Heart left ventricle (tissue), 13 donors: ENCODE results near the gene HLF.

Source experiments
- CTCF ChIP-seq, 12 donors: fragments of 200-600 bp; sonication (generic) in 4 of 12; IDR thresholded peaks; one replicate each; pipeline versions ENCODE4 v1.5.0 to v1.8.0; 2018 to 2022; ENCODE audit warnings: antibody characterized with exemption in 12 of 12, mild to moderate bottlenecking in 5 of 12
- POLR2A ChIP-seq, 2 donors: fragments of 450-650 bp; IDR thresholded peaks; one replicate each; pipeline ENCODE4 v1.6.1; 2017; ENCODE audit warnings: antibody characterized with exemption in 2 of 2, mild to moderate bottlenecking in 2 of 2, moderate library complexity in 2 of 2
- donor health status: ischemic (EF 13 %, LVEDD 7.1; RV severe dilation, severe dysfunction).
- donor health status: DM: no; HTN: yes; CAD: no.
- donor health status: DM: no; HTN: no; CAD: no.
- donor health status: ischemic (EF 25% LVEDD 6.9; RV normal size, moderate dysfunction).
- donor health status: ischemic (EF 25% LVEDD 5.7; RV mildly dilated, moderate dysfunction).
- donor health status: ischemic (EF 35%, LVEDD 5.7; RV mildly dilated, moderate dysfunction).
- donor health status: nonischemic (EF 11% LVEDD 7.7; RV severe dilation, severe dysfunction).
- donor health status: DM: yes; HTN: yes; CAD: no.
- donor health status: PGD.
- donor health status: ischemic (EF 29% LVEDD 5.4; RV normal size, mild dysfunction).
- donor health status: nonischemic (EF 23%, LVEDD 6.1; RV moderate dilation, normal function).

- TF ChIP-seq CTCF (IDR thresholded peaks at IDR 0.05) (no peak), POLR2A (IDR thresholded peaks at IDR 0.05) (no peak)
Measured at GRCh38 chr17:55314061-55314783, 49.5 kb downstream of the HLF start.
